GM18499 (cell line): ENCODE results near the gene B3GNT9.

Experiments
- ATAC-seq: cut with Tn5 transposase; IDR thresholded peaks from one replicate; pipeline ENCODE4 v1.9.1; 2021; ENCODE audit warnings: moderate number of reproducible peaks; ENCODE audit not compliant: insufficient read depth, unreplicated experiment

The B3GNT9 gene

DNA sequence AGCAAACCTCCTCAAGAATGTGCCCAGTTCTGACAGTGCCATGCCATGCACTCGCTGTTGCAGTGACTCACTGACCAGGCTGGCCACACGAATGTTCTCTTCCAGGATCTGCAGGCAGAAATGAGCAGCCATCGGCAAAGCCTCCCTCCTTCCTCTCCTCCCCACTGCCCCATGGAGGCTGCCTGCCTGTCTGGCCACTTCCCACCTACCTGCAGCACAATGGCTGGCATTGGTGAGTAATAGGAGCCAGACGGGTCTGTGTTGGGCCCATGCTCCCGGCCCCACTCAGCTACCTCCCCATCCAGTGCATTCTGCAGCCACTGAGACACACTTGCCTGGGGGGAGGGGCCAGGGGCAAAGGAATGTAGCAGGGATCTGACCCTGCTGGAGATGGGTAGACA lies 35.8 kb upstream of the B3GNT9 start:
- no peak for ATAC-seq

DNA sequence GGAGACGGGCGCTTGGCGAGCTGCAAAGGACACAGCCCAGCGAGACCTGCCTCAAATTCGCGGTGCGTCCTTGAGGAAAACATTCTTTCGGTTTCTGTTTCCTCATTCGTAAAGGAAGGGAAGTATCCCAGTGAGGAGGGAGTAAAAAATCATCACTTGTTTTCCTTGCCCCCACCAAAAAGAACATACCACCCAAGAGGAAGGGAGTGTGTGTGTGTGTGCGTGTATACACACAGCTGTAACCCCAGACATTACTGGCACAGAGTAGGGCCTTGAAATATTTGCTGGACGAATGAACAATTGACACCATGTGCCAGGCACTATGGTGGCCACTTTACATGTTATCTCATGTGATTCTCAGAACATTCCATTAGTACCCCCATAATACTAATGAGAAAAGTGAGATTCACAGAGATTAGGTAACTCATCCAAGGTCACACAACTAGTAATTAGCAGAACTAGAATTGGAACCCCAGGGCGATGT lies 34.9 kb upstream of the B3GNT9 start:
- ATAC-seq: no peak

DNA sequence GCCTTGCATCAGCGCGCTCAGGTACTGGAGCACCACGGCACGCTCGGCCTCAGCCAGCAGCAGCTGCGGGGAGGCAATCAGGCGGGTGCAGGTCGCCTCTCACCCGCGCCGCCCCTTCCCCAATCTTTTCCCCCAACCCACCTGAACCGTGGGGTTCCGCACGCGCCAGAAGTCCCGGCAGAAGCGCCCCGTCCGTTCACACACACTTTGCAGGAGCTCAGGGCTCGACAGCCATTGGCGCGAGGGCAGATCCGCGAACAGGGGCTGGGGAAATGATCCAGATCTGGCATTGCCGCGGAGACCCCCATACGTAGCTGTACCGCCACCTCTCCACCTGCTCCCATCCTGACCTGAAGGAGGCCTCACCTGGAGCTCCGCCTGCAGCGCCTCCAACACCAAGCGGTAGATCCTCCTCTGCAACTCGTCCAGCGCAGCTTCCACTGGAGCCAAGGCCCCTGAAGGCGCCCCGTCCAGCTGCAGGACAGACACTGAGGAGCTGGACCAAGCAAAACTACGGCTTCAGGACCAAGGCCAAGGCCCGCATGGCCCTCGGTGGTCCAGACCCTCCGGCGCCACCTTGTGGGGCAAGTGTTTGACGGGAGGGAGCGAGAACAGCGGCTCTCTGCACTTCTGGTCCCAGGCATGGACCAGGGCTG lies 34.3 kb upstream of the B3GNT9 start:
- no peak for ATAC-seq

DNA sequence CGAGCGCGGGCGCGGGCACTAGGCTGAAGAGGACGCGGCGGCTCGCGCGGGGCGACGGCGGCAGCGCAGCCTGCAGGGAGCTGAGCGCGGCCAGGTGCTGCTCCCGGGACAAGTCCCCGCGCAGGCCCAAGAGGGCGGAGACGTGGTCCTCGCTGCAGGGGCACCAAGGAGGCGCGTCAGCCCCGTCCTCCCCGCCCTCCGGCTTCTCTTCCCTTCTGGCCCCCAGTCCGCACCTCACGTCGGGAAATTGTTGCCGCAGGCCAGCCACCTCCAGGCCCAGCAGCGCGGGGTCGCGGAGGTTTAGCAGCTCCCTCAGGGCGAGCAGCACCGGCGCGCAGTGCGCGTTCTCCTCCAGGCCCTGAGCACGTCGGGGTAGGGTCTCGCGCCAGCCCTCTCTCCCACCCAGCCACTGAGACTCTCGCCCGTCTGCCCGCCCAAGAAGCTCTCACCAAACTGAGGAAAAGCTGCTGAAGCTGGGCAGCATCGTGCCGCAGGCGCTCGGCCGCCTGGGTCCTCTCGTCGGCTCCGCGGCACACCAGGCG lies 33.7 kb upstream of the B3GNT9 start:
- ATAC-seq: no peak

DNA sequence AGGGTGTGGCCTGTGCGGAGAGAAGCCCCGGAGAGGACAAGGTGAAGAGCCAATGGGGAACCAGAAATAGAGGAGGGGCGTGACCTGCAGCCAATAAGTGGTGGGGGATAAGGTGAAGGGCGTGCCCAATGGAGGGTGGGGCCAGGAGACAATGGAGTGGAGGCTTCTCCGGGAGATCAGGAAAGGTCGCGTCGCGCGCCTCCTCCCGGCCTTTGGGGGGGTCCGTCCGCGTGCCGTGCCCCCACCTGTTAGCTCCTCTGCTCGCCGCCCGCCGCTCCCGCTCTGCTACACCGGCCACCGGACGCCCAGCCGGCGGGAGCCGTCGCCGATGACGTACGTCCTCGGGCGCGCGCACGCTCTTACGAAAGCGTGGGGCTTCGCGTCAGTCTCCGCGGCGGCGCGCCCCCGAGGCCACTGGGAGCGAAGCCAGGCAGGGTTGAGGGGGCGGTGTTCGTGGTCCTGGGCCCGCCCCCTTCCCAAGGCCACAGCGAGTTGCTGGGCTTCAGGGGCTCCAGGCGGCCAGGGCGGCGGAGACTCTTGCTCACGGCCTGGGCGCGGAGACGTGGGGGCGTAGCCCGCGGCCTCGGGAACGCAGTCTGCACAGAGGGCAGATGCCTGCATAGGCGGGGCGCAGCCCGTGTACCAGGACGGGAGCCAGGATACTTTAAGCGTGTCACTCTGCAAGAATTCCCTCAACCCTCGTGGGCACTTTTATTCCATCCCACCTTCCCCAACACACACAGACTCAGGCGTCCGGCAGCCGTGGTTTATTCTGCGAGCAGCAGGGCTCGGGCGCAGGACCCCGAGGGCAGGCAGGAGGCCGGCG lies 33.0 kb upstream of the B3GNT9 start, which contains the start of gene MATCAP1:
Gene MATCAP1 (minus strand): TSS at position 337 of the 826 bp plus-strand sequence. CDS start 3,353 bp downstream, outside the sequence.
- peak; percentile 84 for ATAC-seq

DNA sequence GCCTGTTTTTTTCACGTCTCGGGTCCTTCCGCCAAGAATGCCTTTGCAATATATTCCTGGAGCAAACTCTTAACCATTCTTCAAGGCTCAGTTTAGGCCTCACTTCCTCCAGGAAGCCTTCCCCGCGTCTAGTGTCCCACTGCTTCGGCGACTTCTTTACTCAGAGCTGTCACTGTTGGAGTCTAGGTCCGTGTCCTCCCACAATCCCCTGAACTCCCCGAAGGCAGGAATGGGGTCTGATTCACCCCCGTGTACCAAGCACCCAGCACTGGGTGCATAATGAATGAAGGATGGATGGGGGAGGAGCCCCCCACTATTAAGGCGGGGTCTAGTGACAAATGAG lies 32.5 kb upstream of the B3GNT9 start:
- ATAC-seq: no peak

DNA sequence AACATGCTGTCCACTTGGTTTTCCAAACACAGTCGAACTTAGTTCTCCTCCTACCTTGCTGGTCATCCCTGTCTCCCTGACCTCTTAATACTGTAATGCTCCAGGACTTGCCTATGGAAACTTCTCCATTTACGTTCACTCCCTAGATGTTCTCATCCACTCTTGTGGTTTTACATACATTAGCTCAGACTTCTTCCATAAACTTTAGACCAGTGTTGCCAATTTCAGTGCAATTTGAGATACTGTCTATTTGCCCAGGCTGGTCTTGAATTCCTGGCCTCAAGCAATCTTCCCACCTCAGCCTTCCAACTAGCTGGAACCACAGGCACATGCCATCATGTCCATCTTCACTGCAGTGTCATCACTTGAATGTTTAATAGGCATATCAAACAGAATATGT lies 31.5 kb upstream of the B3GNT9 start:
- ATAC-seq: no peak

DNA sequence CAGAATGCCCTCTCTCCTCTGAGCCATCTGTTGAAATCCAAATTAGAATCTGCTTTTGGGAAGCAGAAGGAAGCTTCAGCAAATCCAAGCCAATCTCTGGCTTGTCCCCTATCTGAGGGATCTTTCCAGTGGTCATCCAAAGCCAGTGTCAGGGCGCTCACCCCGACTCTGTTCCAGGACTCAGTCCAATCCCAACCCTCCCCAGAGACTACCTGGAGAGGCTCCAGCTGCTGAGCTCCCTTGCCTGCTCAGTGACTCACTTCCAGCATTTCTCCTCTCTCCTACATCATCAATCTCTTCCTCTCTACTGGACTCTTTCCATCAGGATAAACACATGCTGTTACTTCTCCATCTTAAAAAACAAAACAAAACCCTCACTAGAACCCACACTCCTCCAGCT lies 30.5 kb upstream of the B3GNT9 start:
- no peak for ATAC-seq

DNA sequence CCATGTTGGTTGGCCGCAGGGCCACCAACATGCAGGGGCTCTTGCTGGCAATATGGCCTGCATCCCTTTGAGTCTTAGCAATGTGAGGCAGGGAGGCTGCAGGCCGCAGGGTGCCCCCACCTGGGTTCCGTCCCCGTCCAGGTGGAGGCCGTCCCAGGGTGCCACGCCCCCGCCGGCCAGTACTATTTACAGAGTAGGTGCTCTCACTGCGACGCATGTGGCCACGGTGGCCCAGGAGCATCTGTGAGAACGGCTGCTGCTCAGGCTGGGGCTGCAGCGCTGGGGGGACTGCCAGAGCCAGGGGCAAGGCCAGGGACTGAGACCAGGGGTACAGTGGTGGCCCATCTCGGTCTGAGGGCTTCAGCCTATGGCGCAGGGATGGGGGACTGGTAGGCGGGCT lies 29.4 kb upstream of the B3GNT9 start:
- ATAC-seq: no peak

DNA sequence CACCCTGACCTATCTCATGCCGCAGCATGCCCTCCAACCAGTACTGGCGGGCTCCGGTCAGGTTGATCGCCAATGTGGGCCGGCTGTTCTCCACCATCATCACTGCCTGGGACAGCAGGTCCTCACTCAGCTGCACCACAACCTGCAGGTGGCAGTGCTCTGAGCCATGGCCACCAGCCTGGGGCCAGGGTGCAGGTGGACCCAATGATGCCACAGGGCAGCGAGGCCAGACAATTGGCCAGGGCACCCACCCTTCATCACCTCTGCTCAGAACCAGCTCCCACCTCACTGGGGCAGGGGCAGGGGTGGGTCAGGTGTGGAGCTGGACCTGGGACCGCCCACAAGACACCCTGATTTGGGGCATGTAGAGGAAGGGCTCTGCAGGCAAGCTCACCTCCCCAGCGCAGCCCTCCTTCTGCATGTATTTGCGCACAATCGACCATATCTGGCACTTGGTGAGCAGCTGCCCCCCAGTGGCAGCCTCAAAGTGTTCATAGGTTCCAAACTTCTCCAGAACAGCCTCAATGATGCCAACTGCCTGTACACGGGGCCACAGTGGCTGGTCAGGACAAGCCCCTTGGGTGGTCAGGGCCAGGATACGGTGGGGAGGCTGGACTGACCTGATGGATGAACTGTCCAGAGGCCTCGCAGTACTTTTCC lies 28.8 kb upstream of the B3GNT9 start:
- no peak for ATAC-seq

DNA sequence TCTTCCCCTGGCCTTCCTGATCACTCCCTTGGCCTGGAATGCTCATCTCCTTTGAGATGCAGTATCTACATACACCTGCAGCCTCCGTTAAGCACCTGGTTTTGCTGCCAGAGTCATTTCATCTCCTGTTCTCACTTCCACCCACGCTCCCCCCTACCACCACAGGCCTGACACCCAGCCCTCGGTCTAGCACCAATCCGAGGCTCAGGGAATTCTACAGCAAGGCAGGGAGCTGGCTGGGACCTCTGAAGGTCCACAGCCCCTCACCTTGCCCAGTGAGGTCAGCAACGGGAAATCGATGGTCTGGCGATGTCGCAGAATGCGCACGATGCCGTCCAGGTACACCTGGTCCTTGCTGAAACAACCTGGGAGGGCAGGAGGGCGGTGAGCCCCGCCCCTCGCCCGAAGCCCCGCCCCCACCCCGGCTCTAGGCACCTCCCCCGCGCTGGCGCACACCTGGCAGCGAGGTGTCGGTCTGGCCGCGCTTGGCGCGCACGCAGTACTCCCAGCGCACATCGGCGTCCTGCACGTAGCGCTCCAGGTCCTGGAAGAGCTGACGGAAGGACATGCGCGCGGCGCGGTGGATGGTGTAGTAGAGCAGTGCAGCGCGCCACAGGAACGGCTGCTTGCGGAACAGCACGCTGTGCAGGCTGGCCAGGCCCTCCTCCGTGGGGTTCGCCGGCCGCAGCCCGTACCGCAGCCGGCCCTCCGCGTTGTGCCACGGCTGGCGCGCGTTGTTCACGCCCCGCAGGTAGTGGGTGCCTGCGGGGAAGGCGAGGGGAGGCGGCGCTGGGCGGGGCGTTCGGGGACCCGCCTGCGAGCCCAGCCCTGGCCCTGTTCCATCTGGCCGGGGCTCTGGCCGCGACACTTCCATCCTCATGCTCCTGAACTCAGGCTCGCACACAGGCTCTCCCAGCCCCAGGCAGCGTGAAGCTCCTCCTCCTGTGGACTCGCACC lies 27.2 kb upstream of the B3GNT9 start:
- ATAC-seq: no peak

DNA sequence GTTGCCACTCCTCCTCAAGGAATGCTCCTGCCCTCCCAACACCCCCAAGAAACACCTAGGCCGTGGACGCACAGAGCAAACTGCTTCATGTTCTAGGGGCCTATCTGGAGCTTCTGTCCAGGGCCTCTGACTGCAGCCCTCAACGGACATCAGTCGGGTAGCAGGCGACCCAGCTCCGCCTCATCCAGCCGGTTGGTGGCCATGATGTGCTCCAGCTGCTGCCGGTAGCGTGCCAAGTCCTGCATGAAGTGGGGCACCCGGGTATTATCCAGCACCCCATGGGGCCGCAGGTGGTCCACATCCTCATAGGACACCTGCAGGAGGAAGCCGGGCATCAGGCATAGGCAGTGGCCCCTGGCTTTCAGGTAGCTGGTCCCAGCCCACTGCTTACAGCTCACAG lies 25.9 kb upstream of the B3GNT9 start:
- no peak for ATAC-seq

DNA sequence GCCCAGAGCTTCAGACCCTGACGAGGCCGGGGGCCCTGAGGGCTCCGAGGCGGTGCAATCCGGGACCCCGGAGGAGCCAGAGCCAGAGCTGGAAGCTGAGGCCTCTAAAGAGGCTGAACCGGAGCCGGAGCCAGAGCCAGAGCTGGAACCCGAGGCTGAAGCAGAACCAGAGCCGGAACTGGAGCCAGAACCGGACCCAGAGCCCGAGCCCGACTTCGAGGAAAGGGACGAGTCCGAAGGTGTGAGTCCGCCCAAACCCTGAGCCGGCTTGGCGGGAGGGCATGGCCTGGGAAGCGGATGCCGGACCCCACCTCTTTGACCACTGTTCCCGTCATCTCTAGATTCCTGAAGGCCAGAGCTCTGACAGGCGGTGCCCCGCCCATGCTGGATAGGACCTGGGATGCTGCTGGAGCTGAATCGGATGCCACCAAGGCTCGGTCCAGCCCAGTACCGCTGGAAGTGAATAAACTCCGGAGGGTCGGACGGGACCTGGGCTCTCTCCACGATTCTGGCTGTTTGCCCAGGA lies 24.0 kb upstream of the B3GNT9 start:
- no peak for ATAC-seq

DNA sequence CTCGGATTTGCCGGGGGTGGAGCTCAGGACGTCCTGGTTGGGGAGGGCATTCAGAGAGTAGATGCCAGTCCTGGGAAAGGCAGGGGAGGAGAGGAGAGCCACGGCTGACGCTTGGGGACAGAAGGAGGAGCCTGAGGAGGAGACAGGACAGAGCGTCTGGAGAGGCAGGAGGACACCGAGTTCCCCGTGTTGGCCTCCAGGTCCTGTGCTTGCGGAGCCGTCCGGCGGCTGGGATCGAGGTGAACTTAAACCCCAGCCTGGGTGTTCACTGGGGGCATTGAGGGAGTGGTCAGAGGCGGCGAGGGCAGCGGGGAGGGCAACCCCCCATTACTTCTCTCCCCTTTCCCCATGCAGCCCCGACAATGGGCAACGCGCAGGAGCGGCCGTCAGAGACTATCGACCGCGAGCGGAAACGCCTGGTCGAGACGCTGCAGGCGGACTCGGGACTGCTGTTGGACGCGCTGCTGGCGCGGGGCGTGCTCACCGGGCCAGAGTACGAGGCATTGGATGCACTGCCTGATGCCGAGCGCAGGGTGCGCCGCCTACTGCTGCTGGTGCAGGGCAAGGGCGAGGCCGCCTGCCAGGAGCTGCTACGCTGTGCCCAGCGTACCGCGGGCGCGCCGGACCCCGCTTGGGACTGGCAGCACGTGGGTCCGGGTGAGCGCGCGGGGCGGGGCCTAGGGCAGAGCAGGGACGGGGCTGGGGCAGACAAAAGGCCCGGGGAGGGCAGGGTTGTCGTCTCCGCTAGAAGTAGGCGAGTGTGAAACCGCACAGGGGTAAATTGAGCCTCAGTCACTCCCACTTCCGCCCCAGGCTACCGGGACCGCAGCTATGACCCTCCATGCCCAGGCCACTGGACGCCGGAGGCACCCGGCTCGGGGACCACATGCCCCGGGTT lies 23.3 kb upstream of the B3GNT9 start:
- no peak for ATAC-seq

DNA sequence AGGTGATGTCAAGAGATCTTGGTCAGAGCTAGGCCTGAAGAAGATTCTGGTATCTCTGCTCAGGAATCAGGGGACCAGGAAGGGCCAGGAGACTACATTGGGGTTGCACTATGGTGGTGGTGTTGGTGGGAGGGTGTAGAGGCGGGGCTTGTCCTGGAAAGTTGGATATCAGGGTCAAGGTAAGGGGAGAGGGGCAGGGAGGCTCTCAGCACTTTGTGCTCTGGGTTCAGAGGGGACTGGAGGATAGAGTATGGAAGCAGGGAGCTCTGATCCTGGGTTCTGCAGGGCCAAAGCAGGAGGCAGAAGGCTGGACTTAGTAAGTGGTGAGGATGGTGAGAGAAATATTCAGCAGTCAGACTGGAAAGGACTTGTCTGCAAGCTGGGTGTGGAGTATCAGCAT lies 22.5 kb upstream of the B3GNT9 start:
- no peak for ATAC-seq

DNA sequence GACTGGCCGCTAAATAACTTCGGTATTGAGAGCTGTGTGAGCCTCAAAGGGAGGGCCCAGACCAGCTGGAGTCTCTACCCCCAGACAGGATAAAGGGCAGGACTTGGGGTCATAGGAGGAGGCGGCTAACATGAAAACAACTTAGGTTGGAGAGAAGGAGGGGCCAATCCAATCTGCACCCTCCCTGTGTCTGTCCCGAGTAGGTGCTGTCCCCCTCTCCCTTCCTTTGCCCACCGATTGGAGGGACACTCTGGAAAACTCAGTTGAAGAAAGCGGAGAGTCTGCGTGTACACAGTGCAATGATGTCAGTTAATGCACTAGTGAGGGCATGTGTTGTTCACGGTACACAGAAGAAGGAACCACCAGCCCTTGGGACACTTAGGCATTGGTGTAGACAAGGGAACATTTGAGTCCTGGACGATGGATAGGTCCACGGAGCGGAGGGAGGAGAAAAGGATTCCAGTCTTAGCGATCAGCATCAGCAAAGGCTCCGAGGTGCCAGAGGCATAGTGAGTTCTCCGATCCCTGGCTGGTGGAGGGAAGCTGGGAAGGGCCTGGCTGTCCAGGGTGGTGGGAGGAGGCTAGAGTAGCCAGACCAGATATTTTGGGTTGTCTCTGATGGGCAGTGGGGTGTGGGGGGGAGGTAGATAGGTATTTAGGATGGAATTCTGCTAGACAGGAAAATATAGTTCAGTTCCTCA lies 20.3 kb upstream of the B3GNT9 start:
- ATAC-seq: no peak

DNA sequence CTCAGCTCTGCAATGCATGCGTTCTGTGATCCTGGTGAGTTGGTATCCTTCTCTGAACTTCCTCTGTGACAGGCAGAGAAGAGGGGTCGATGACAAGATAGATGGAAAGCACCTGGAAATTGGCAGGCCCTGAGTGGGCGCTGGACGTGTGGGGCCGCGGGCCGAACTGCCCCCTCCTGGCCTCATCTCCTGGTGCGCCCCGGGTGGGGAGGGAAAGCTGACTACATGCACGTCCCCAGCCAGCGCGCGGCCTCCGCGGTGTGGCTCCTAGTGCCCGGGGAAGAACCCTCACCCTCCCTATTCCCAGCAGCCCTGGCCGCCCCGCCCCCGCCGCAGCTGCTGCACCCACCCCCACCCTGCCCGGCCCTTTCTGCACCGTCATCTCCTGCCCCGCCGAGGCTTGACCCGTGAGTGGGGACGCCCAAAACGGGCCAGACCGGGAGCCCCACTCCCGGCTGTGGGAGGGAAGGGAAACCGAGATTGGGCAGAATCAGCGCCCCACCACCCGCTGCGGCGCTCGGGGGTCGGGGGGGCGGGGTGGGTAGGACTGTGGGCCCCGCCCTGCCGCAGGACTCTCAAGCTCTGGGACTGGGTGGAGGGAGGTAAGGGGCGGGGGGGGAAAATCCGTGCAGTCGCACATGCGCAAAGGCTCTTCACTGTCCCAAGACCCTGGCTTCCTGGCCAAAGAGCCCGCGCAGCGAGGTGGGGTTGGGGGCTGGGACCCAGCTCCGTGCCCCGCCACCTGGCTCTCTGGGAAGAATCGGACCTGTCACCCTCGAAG lies 19.6 kb upstream of the B3GNT9 start, which contains the start of gene NOL3:
Gene NOL3 (plus strand): TSS at position 371 of the 781 bp plus-strand sequence.
- no peak for ATAC-seq
